ENCODE results near the gene ATP2B3.

ATP2B3 gene

GRCh38 chrX:153517423-153517822 lies at the start of gene ATP2B3:
Gene ATP2B3, plus strand, starts transcription at chrX:153517642. Its CDS starts 18,606 bp downstream, at chrX:153536248.
- no peak for DNase-seq

- no peak for DNase-seq
Observed at GRCh38 chrX:153468008-153468580, 49.3 kb upstream of the ATP2B3 start.

- DNase-seq = no peak
Observed at GRCh38 chrX:153469811-153470410, 47.5 kb upstream of the ATP2B3 start.

GRCh38 chrX:153470411-153471363 lies 46.8 kb upstream of the ATP2B3 start, which contains the start of gene HAUS7:
Gene HAUS7, minus strand, starts transcription at chrX:153470576. Its CDS starts 19 bp downstream, at chrX:153470557.
- DNase-seq = peak; percentile 82

GRCh38 chrX:153471663-153472280 lies 45.7 kb upstream of the ATP2B3 start:
- DNase-seq = no peak

- no peak for DNase-seq
Observed at GRCh38 chrX:153473126-153473525, 44.3 kb upstream of the ATP2B3 start.

- DNase-seq = no peak
Observed at GRCh38 chrX:153474266-153474665, 43.2 kb upstream of the ATP2B3 start.

- peak; percentile 45 for DNase-seq
Observed at GRCh38 chrX:153474718-153475117, 42.7 kb upstream of the ATP2B3 start.

GRCh38 chrX:153475271-153475670 lies 42.2 kb upstream of the ATP2B3 start:
- DNase-seq = no peak

- DNase-seq = no peak
Observed at GRCh38 chrX:153475751-153476281, 41.6 kb upstream of the ATP2B3 start.

- DNase-seq = no peak
Observed at GRCh38 chrX:153476666-153477363, 40.6 kb upstream of the ATP2B3 start.

- no peak for DNase-seq
Observed at GRCh38 chrX:153477364-153477857, 40.0 kb upstream of the ATP2B3 start.

GRCh38 chrX:153477901-153478300 lies 39.5 kb upstream of the ATP2B3 start:
- DNase-seq = no peak

GRCh38 chrX:153478746-153479145 lies 38.7 kb upstream of the ATP2B3 start:
- no peak for DNase-seq

GRCh38 chrX:153481043-153481442 lies 36.4 kb upstream of the ATP2B3 start:
- DNase-seq = no peak

- no peak for DNase-seq
Observed at GRCh38 chrX:153482376-153483015, 34.9 kb upstream of the ATP2B3 start.

GRCh38 chrX:153485396-153486080 lies 31.9 kb upstream of the ATP2B3 start:
- DNase-seq = no peak

GRCh38 chrX:153486171-153486570 lies 31.3 kb upstream of the ATP2B3 start:
- DNase-seq = no peak

- DNase-seq = no peak
Observed at GRCh38 chrX:153487590-153488071, 29.8 kb upstream of the ATP2B3 start.

- no peak for DNase-seq
Observed at GRCh38 chrX:153488231-153488914, 29.1 kb upstream of the ATP2B3 start.

Measured in activated CD4-positive, CD25-positive, alpha-beta regulatory T cell treated with anti-CD3 and anti-CD28 coated beads, Interleukin-2, amount 50 U/mL, for 72 hours (primary cell).